Breast epithelium (tissue), 3 donors: ENCODE results near the gene PWWP2B.

Experiments
- CTCF ChIP-seq, 3 donors: fragments of 450-650 bp; IDR thresholded peaks; one replicate each; pipeline ENCODE4 v1.5.1; 2016 to 2017; ENCODE audit warnings: antibody characterized with exemption in 3 of 3, mild to moderate bottlenecking in 3 of 3, moderate library complexity in 3 of 3
- POLR2A ChIP-seq: fragments of 450-650 bp; IDR thresholded peaks from one replicate; pipeline ENCODE4 v1.6.1; 2016; ENCODE audit warnings: antibody characterized with exemption, mild to moderate bottlenecking, moderate library complexity
- POLR2AphosphoS5 ChIP-seq, 3 donors: sonication (generic); formaldehyde crosslinking; IDR thresholded peaks; one replicate each; pipeline ENCODE4 v1.6.1; 2017; ENCODE audit warnings: antibody characterized with exemption in 3 of 3

GRCh38 chr10:132420981-132421846, 24.2 kb downstream of the PWWP2B start:
- TF ChIP-seq POLR2A: no peak
- TF ChIP-seq CTCF (IDR thresholded peaks at IDR 0.05): no peak
- no peak for TF ChIP-seq POLR2AphosphoS5 (IDR thresholded peaks at IDR 0.05)
